Testis (tissue), 3 donors: Measurements from ENCODE around the gene PIEZO2. TPM values are rescaled to one million over a fixed set of nuclear protein-coding genes. Genes with fewer than 3 reads are reported as not detected.

Experiments
- DNase-seq: peaks from one replicate; pipeline ENCODE4 v3.0.0-alpha.2; 2019
- H3K27ac ChIP-seq, 2 donors: fragments of 200-600 bp; sonication (generic); one replicate each; pipeline ENCODE4 v1.5.1; 2019
- H3K27me3 ChIP-seq: fragments of 200-600 bp; sonication (generic); one replicate; pipeline ENCODE4 v1.5.1; 2019
- H3K36me3 ChIP-seq: fragments of 200-600 bp; sonication (generic); one replicate; pipeline ENCODE4 v1.5.1; 2017; ENCODE audit warnings: low read depth; ENCODE audit errors: missing control alignments
- H3K4me1 ChIP-seq: fragments of 200-600 bp; sonication (generic); one replicate; pipeline ENCODE4 v1.5.1; 2019
- H3K4me3 ChIP-seq, 2 donors: fragments of 200-600 bp; sonication (generic); one replicate each; pipeline ENCODE4 v1.5.1; 2017 to 2019
- H3K9me3 ChIP-seq: fragments of 200-600 bp; sonication (generic); one replicate; pipeline ENCODE4 v1.5.1; 2017
- POLR2A ChIP-seq: fragments of 450-650 bp; IDR thresholded peaks from one replicate; pipeline ENCODE4 v1.6.1; 2017; ENCODE audit warnings: antibody characterized with exemption, mild to moderate bottlenecking, moderate library complexity
- whole genome bisulfite sequencing, 2 donors: methylation state at CpG; one replicate each; pipeline ENCODE4 v1.1.5; 2018; 5-methylcytosine and 5-hydroxymethylcytosine counted together
- intact Hi-C: fragments of 100-400 bp; cut with DNase I; formaldehyde crosslinking; loops from one replicate; pipeline ENCODE4 v1.15.1; 2023; ENCODE audit warnings: low total_unique reads
- polyA plus RNA-seq: library from polyadenylated mRNA; stranded (reverse); fragments of 350-450 nt; fragmentation: Illumina TruSeq; extraction: RNeasy Lipid Tissue Mini Kit (QIAGEN cat#74804); gene quantifications from one replicate; pipeline ENCODE4 v1.2.3, GENCODE V29; 2014; ENCODE audit warnings: low read depth, low replicate concordance; ENCODE audit not compliant: insufficient read depth
- total RNA-seq, 2 donors: library from RNA; depleted of rRNA; stranded (reverse); fragments of >200 nt; gene quantifications; one replicate each; pipeline ENCODE4 v1.2.3, GENCODE V29; 2016
- TF ChIP-seq, protein P1 (sequence below), 3 experiments: fragments of 450-650 bp in 2 of 3; fragments of 200-600 bp in 1 of 3; sonication (generic) in 1 of 3; IDR thresholded peaks; one replicate each; pipeline ENCODE4 v1.5.1; 2016 to 2019; ENCODE audit warnings: antibody characterized with exemption in 3 of 3, mild to moderate bottlenecking in 2 of 3, moderate library complexity in 1 of 3

The PIEZO2 gene
- total and polyA plus RNA-seq, 3 donors from 2014 or later, result 2.3 to 3.5 (median 3.0) TPM

- Histone ChIP-seq H3K4me3 (peak overlapping the region; percentile 6 to 59), H3K36me3 (no peaks in the 10 kb centered on the region), H3K4me1 (no peaks in the 10 kb centered on the region), H3K9me3 (no peaks in the 10 kb centered on the region), H3K27me3 (no peaks in the 10 kb centered on the region), H3K27ac (no peak overlapping the region)
- 3 to 9% methylated on average over 11 to 39 of the region's 39 CpGs for WGBS, 2 donors
- no peak for TF ChIP-seq POLR2A
- TF ChIP-seq, protein P1, sequence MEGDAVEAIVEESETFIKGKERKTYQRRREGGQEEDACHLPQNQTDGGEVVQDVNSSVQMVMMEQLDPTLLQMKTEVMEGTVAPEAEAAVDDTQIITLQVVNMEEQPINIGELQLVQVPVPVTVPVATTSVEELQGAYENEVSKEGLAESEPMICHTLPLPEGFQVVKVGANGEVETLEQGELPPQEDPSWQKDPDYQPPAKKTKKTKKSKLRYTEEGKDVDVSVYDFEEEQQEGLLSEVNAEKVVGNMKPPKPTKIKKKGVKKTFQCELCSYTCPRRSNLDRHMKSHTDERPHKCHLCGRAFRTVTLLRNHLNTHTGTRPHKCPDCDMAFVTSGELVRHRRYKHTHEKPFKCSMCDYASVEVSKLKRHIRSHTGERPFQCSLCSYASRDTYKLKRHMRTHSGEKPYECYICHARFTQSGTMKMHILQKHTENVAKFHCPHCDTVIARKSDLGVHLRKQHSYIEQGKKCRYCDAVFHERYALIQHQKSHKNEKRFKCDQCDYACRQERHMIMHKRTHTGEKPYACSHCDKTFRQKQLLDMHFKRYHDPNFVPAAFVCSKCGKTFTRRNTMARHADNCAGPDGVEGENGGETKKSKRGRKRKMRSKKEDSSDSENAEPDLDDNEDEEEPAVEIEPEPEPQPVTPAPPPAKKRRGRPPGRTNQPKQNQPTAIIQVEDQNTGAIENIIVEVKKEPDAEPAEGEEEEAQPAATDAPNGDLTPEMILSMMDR (IDR thresholded peaks at IDR 0.05), result no peak
- DNase-seq, result no peak
- intact Hi-C loops, result no loop called here
These were observed 1.2 kb downstream of the PIEZO2 start for GRCh38 chr18:11147962-11148679.

GRCh38 chr18:11147371-11147951, 1.9 kb downstream of the PIEZO2 start:
- WGBS, 2 donors, result 6 to 15% methylated on average over 17 to 23 of the region's 23 CpGs
- Histone ChIP-seq H3K36me3 (no peaks in the 10 kb centered on the region), H3K27me3 (no peaks in the 10 kb centered on the region), H3K4me1 (no peaks in the 10 kb centered on the region), H3K9me3 (no peaks in the 10 kb centered on the region), H3K27ac (no peak overlapping the region), H3K4me3 (peak overlapping the region in 1 of 2 donors; percentile 59)
- TF ChIP-seq, protein P1 (IDR thresholded peaks at IDR 0.05), result no peak
- TF ChIP-seq POLR2A, result no peak
- intact Hi-C loops, result no loop called here
- no peak for DNase-seq

DNA sequence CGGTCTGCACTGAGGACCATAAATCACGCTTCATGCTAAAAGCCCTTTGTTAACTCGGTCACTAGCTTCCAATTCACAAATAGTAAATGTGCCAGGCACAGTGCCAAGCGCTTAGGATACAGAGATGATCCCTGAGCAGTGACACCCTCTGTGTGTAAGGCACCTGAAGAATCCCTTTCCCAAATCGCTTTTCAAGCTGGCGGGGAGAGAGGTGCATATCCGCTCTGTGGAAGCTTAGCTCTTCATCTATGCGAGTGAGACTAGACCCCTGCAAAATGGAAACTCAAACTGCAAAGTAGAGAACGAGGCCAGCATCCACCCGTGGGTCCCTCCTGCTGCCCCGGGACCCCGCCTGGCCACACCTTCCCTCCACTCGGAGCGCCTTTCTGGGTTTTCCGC, 2.4 kb downstream of the PIEZO2 start:
- TF ChIP-seq, protein P1 (IDR thresholded peaks at IDR 0.05), result no peak
- TF ChIP-seq POLR2A, result no peak
- 24 to 37% methylated on average over 15 of the region's 15 CpGs for WGBS, 2 donors
- H3K36me3 ChIP-seq, result no peaks in the 10 kb centered on the region
- H3K4me3 ChIP-seq, result no peak overlapping the region
- no peaks in the 10 kb centered on the region for H3K4me1 ChIP-seq
- DNase-seq, result no peak
- intact Hi-C loops, result no loop called here
- H3K27ac ChIP-seq, result no peak overlapping the region
- H3K27me3 ChIP-seq, result no peaks in the 10 kb centered on the region
- H3K9me3 ChIP-seq, result no peaks in the 10 kb centered on the region

- 27 to 42% methylated on average over 10 to 18 of the region's 18 CpGs for WGBS, 2 donors
- intact Hi-C loops, result no loop called here
- DNase-seq, result no peak
- Histone ChIP-seq H3K4me3 (no peak overlapping the region), H3K27me3 (no peaks in the 10 kb centered on the region), H3K9me3 (no peaks in the 10 kb centered on the region), H3K4me1 (no peaks in the 10 kb centered on the region), H3K27ac (no peak overlapping the region), H3K36me3 (no peaks in the 10 kb centered on the region)
- no peak for TF ChIP-seq POLR2A
- TF ChIP-seq, protein P1 (IDR thresholded peaks at IDR 0.05), result no peak
These were observed 3.0 kb downstream of the PIEZO2 start for GRCh38 chr18:11146238-11146946.
